ENCODE results near the gene CD44. TPM values are rescaled to one million over a fixed set of nuclear protein-coding genes. Genes with fewer than 3 reads are reported as not detected.

The CD44 gene
- polyA plus RNA-seq, 1 of the 3 experiments (the other 2 are of a cell fraction) = 457 TPM

- Histone ChIP-seq H3K4me2 (no peak overlapping the region), H3K9me2 (no peaks in the 10 kb centered on the region), H3K4me3 (ENCODE audit: low read depth in 2 of 2, low read length in 1 of 2) (no peak overlapping the region), H3K27me3 (ENCODE audit: insufficient read depth) (no peaks in the 10 kb centered on the region), H3K36me3 (replicated peaks in 1 of 2; ENCODE audit: control insufficient read depth in 1 of 2, insufficient read depth in 2 of 2, low read length in 1 of 2) (peaks cover 25 to 95% of the 10 kb centered on the region in 2 experiments), H3F3A (replicated peaks; ENCODE audit: insufficient read depth) (peaks cover 56% of the 10 kb centered on the region), H2AFZ (ENCODE audit: low read depth) (no peak overlapping the region), H3K9me3 (no peaks in the 10 kb centered on the region), H3K9ac (no peak overlapping the region), H3K4me1 (ENCODE audit: control insufficient read depth in 1 of 2, insufficient read depth in 2 of 2, low read depth in 1 of 2, low read length in 1 of 2) (no peaks in the 10 kb centered on the region), H3K27ac (ENCODE audit: low read depth in 2 of 2, low read length in 1 of 2) (no peak overlapping the region), H3K79me2 (ENCODE audit: insufficient read depth) (peaks cover 96% of the 10 kb centered on the region), H4K20me1 (ENCODE audit: insufficient read depth) (no peaks in the 10 kb centered on the region)
- ChIA-PET POLR2A (no interaction called here), CTCF (interaction anchor here (0.9 kb wide), 1 partner anchor 21 kb away, joined by 3 read pairs; no protein-coding TSS in a partner anchor)
- WGBS (ENCODE audit: low lambda C conversion rate) = 96% methylated on average over 5 of the region's 5 CpGs
- DNase-seq = no peak
- no peak for TF ChIP-seq NRF1 (IDR thresholded peaks at IDR 0.05; ENCODE audit: low read depth, low read length)
- TF ChIP-seq RCOR1 (IDR thresholded peaks at IDR 0.05; ENCODE audit: low read length) = no peak
- TF ChIP-seq, protein P1, sequence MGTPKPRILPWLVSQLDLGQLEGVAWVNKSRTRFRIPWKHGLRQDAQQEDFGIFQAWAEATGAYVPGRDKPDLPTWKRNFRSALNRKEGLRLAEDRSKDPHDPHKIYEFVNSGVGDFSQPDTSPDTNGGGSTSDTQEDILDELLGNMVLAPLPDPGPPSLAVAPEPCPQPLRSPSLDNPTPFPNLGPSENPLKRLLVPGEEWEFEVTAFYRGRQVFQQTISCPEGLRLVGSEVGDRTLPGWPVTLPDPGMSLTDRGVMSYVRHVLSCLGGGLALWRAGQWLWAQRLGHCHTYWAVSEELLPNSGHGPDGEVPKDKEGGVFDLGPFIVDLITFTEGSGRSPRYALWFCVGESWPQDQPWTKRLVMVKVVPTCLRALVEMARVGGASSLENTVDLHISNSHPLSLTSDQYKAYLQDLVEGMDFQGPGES (IDR thresholded peaks at IDR 0.05; ENCODE audit: low read depth, low read length) = no peak
- no peak for TF ChIP-seq RFX5 (IDR thresholded peaks at IDR 0.05; ENCODE audit: low read length)
- no peak for TF ChIP-seq FOXJ3 (CRISPR knock-in tag; IDR thresholded peaks at IDR 0.05)
- no peak for TF ChIP-seq ELF1 (IDR thresholded peaks at IDR 0.05)
- TF ChIP-seq POLR2AphosphoS5 (IDR thresholded peaks at IDR 0.05; ENCODE audit: low read depth, low read length) = no peak
- TF ChIP-seq, protein P2, sequence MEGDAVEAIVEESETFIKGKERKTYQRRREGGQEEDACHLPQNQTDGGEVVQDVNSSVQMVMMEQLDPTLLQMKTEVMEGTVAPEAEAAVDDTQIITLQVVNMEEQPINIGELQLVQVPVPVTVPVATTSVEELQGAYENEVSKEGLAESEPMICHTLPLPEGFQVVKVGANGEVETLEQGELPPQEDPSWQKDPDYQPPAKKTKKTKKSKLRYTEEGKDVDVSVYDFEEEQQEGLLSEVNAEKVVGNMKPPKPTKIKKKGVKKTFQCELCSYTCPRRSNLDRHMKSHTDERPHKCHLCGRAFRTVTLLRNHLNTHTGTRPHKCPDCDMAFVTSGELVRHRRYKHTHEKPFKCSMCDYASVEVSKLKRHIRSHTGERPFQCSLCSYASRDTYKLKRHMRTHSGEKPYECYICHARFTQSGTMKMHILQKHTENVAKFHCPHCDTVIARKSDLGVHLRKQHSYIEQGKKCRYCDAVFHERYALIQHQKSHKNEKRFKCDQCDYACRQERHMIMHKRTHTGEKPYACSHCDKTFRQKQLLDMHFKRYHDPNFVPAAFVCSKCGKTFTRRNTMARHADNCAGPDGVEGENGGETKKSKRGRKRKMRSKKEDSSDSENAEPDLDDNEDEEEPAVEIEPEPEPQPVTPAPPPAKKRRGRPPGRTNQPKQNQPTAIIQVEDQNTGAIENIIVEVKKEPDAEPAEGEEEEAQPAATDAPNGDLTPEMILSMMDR (IDR thresholded peaks at IDR 0.05) = no peak
Observed at GRCh38 chr11:35204614-35205013, 65.6 kb downstream of the CD44 start.

GRCh38 chr11:35206616-35207015 is 67.6 kb downstream of the CD44 start:
- no peaks in the 10 kb centered on the region for H3K4me1 ChIP-seq (ENCODE audit: control insufficient read depth in 1 of 2, insufficient read depth in 2 of 2, low read depth in 1 of 2, low read length in 1 of 2)
- WGBS (ENCODE audit: low lambda C conversion rate) = 86% methylated on average over 1 of the region's 1 CpG
- H3K27me3 ChIP-seq (ENCODE audit: insufficient read depth) = no peaks in the 10 kb centered on the region
- no peak for DNase-seq
- H3K27ac ChIP-seq (ENCODE audit: low read depth in 2 of 2, low read length in 1 of 2) = no peak overlapping the region
- CTCF ChIA-PET = no interaction called here
- H2AFZ ChIP-seq (ENCODE audit: low read depth) = no peak overlapping the region
- H3K9ac ChIP-seq = no peak overlapping the region
- H3K36me3 ChIP-seq (replicated peaks in 1 of 2; ENCODE audit: control insufficient read depth in 1 of 2, insufficient read depth in 2 of 2, low read length in 1 of 2) = peaks cover 21 to 95% of the 10 kb centered on the region in 2 experiments
- peaks cover 72% of the 10 kb centered on the region for H3F3A ChIP-seq (replicated peaks; ENCODE audit: insufficient read depth)
- POLR2A ChIA-PET = no interaction called here
- H3K4me2 ChIP-seq = no peak overlapping the region
- peaks cover 96% of the 10 kb centered on the region for H3K79me2 ChIP-seq (ENCODE audit: insufficient read depth)
- no peaks in the 10 kb centered on the region for H3K9me3 ChIP-seq
- H3K4me3 ChIP-seq (ENCODE audit: low read depth in 2 of 2, low read length in 1 of 2) = no peak overlapping the region
- no peaks in the 10 kb centered on the region for H3K9me2 ChIP-seq
- no peaks in the 10 kb centered on the region for H4K20me1 ChIP-seq (ENCODE audit: insufficient read depth)
- no peak for TF ChIP-seq RXRA (IDR thresholded peaks at IDR 0.05; ENCODE audit: borderline replicate concordance, low read depth)
- no peak for TF ChIP-seq SMC3 (IDR thresholded peaks at IDR 0.05; ENCODE audit: low read depth, low read length)
- no peak for TF ChIP-seq PBX3 (IDR thresholded peaks at IDR 0.05)
- TF ChIP-seq, protein P2 (IDR thresholded peaks at IDR 0.05) = no peak
- no peak for TF ChIP-seq GATA2 (CRISPR knock-in tag; IDR thresholded peaks at IDR 0.05)
- no peak for TF ChIP-seq TCF12 (IDR thresholded peaks at IDR 0.05)
- TF ChIP-seq REST (IDR thresholded peaks at IDR 0.05; ENCODE audit: low read depth, low read length) = no peak
- no peak for TF ChIP-seq RAD21 (IDR thresholded peaks at IDR 0.05; ENCODE audit: low read length)
- no peak for TF ChIP-seq RFX5 (IDR thresholded peaks at IDR 0.05; ENCODE audit: low read length)
- TF ChIP-seq, protein P1 (IDR thresholded peaks at IDR 0.05; ENCODE audit: low read depth, low read length) = no peak
- no peak for TF ChIP-seq JUND (IDR thresholded peaks at IDR 0.05)
